GM12878 (cell line): ENCODE results near the gene SMPX.

Source experiments
- CBX5 ChIP-seq: sonication (generic); IDR thresholded peaks from 2 replicates; pipeline ENCODE4 v1.6.1; 2016; ENCODE audit warnings: low read depth, moderate library complexity, mild to moderate bottlenecking, inconsistent platforms
- POLR2A ChIP-seq: IDR thresholded peaks from 2 replicates; pipeline ENCODE4 v1.6.1; 2011; ENCODE audit warnings: low read depth, mild to moderate bottlenecking, low read length
- TCF3 ChIP-seq: IDR thresholded peaks from 2 replicates; pipeline ENCODE4 v1.6.1; 2012; ENCODE audit warnings: low read depth, mild to moderate bottlenecking, low read length, borderline replicate concordance; ENCODE audit not compliant: insufficient read depth
- TF ChIP-seq, protein P1 (sequence below): IDR thresholded peaks from 2 replicates; pipeline ENCODE4 v1.6.1; 2011; ENCODE audit warnings: mild to moderate bottlenecking, low read depth, low read length, moderate library complexity; ENCODE audit not compliant: insufficient replicate concordance
- TF ChIP-seq, protein P2 (sequence below), 3 experiments: IDR thresholded peaks in 2 of 3; conservative IDR thresholded peaks in 1 of 3; 2 replicates each; pipeline ENCODE4 v1.5.1; 2011; ENCODE audit warnings: low read depth in 3 of 3, low read length in 3 of 3, mild to moderate bottlenecking in 3 of 3, control low read depth in 2 of 3, moderate library complexity in 2 of 3, inconsistent platforms in 1 of 3, mixed read lengths in 1 of 3; ENCODE audit not compliant: control insufficient read depth in 2 of 3, insufficient read depth in 1 of 3; ENCODE audit errors: extremely low read depth in 1 of 3

DNA sequence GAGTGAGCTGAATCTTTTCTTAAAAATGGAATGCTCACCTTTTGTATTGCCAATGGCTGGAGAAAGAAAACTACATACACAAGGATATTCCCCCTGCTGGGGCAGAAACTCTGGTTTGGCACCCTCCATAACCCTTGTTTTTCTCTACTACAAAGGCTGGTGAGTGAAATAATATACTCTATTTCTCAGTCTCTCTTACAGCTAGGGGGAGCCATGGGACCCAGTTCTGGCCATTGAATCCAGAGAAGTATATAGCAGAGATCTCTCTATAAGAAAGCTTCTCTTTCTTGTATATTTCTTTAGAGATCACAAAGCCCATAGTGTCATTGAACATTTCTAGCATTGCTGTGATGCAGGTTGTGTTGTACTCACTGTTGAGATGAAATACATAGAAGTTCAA, 49.8 kb downstream of the SMPX start:
- TF ChIP-seq CBX5 (no peak), TCF3 (no peak), POLR2A (no peak)
- TF ChIP-seq, protein P1, sequence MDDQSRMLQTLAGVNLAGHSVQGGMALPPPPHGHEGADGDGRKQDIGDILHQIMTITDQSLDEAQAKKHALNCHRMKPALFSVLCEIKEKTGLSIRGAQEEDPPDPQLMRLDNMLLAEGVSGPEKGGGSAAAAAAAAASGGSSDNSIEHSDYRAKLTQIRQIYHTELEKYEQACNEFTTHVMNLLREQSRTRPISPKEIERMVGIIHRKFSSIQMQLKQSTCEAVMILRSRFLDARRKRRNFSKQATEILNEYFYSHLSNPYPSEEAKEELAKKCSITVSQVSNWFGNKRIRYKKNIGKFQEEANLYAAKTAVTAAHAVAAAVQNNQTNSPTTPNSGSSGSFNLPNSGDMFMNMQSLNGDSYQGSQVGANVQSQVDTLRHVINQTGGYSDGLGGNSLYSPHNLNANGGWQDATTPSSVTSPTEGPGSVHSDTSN, result no peak
- TF ChIP-seq, protein P2, sequence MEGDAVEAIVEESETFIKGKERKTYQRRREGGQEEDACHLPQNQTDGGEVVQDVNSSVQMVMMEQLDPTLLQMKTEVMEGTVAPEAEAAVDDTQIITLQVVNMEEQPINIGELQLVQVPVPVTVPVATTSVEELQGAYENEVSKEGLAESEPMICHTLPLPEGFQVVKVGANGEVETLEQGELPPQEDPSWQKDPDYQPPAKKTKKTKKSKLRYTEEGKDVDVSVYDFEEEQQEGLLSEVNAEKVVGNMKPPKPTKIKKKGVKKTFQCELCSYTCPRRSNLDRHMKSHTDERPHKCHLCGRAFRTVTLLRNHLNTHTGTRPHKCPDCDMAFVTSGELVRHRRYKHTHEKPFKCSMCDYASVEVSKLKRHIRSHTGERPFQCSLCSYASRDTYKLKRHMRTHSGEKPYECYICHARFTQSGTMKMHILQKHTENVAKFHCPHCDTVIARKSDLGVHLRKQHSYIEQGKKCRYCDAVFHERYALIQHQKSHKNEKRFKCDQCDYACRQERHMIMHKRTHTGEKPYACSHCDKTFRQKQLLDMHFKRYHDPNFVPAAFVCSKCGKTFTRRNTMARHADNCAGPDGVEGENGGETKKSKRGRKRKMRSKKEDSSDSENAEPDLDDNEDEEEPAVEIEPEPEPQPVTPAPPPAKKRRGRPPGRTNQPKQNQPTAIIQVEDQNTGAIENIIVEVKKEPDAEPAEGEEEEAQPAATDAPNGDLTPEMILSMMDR (IDR thresholded peaks at IDR 0.05 in 2 of 3, conservative IDR thresholded peaks at IDR 0.05 in 1 of 3; ENCODE audit: control insufficient read depth in 2 of 3, extremely low read depth in 1 of 3, insufficient read depth in 1 of 3, low read depth in 3 of 3, low read length in 3 of 3), result peak in 1 of 3 experiments; percentile 10; a peak in 3 of 6 replicates
